PC-3 (cell line): ENCODE measurements around the gene CD300LD. TPM values are rescaled to one million over a fixed set of nuclear protein-coding genes. Genes with fewer than 3 reads are reported as not detected.
A peak's percentile ranks its signal among the peaks of the same experiment; 100 is the strongest.

Source experiments
- ATAC-seq: fragments of 200-7000 bp; cut with Tn5 transposase; 2 replicates; pipeline ENCODE4 v1.9.1; 2020; ENCODE audit warnings: mild to moderate bottlenecking, moderate library complexity
- BruUV-seq: library from RNA; stranded (reverse); fragments of 400-500 nt; replicated peaks from 2 replicates; lab custom pipeline; 2021; lab: Mats Ljungman, UMichigan
- CTCF ChIA-PET: fragments of 300-600 bp; sonication (Branson Sonifier 250); formaldehyde crosslinking; loops from one replicate; lab custom pipeline; 2022; ENCODE audit warnings: antibody characterized with exemption; lab: Charles Lee
- POLR2A ChIA-PET: fragments of 300-600 bp; sonication (Branson Sonifier 250); formaldehyde crosslinking; loops from one replicate; lab custom pipeline; 2022; ENCODE audit warnings: antibody characterized with exemption; ENCODE audit not compliant: unreplicated experiment; lab: Charles Lee
- DNase-seq: peaks from one replicate; pipeline ENCODE4 v3.0.0-alpha.2; 2015
- H2AFZ ChIP-seq: fragments of 300-600 bp; sonication (generic); 2 replicates; pipeline ENCODE4 v1.6.0; 2016; ENCODE audit warnings: antibody characterized with exemption, low read length
- H3F3A ChIP-seq: fragments of 300-600 bp; sonication (generic); one replicate; pipeline ENCODE4 v1.6.0; 2017; ENCODE audit warnings: antibody characterized with exemption, low read length, control low read depth, mild to moderate bottlenecking; ENCODE audit not compliant: unreplicated experiment
- H3K27ac ChIP-seq: fragments of 300-600 bp; sonication (generic); 2 replicates; pipeline ENCODE4 v1.5.1; 2016; ENCODE audit warnings: mild to moderate bottlenecking, low read length
- H3K27me3 ChIP-seq: fragments of 300-600 bp; sonication (generic); 2 replicates; pipeline ENCODE4 v1.6.1; 2016; ENCODE audit warnings: low read length, mixed read lengths
- H3K36me3 ChIP-seq: fragments of 300-600 bp; sonication (generic); 2 replicates; pipeline ENCODE4 v1.6.1; 2016; ENCODE audit warnings: low read depth, mixed run types, low read length, mixed read lengths
- H3K4me1 ChIP-seq: fragments of 300-600 bp; sonication (generic); 2 replicates; pipeline ENCODE4 v1.5.1; 2016; ENCODE audit warnings: low read length; ENCODE audit not compliant: insufficient read depth
- H3K4me2 ChIP-seq: fragments of 300-600 bp; sonication (generic); 2 replicates; pipeline ENCODE4 v1.6.0; 2016; ENCODE audit warnings: low read length
- H3K4me3 ChIP-seq: fragments of 300-600 bp; sonication (generic); 2 replicates; pipeline ENCODE4 v1.5.1; 2016; ENCODE audit warnings: mild to moderate bottlenecking, low read length, mixed read lengths
- H3K79me2 ChIP-seq: fragments of 300-600 bp; sonication (generic); 2 replicates; pipeline ENCODE4 v1.6.1; 2017; ENCODE audit warnings: low read length, mixed read lengths
- H3K9ac ChIP-seq: fragments of 300-600 bp; sonication (generic); 2 replicates; pipeline ENCODE4 v1.6.0; 2016; ENCODE audit warnings: mild to moderate bottlenecking, low read length
- H3K9me2 ChIP-seq: fragments of 300-600 bp; sonication (generic); replicated peaks from 2 replicates; pipeline ENCODE4 v1.6.1; 2016; ENCODE audit warnings: mixed run types, low read length, mixed read lengths
- H3K9me3 ChIP-seq: fragments of 300-600 bp; sonication (generic); 2 replicates; pipeline ENCODE4 v1.6.1; 2016; ENCODE audit warnings: low read length, mixed read lengths
- H4K20me1 ChIP-seq: fragments of 300-600 bp; sonication (generic); 2 replicates; pipeline ENCODE4 v1.6.1; 2016; ENCODE audit warnings: low read length, mixed read lengths
- EZH2 ChIP-seq: fragments of 300-600 bp; sonication (generic); IDR thresholded peaks from one replicate; pipeline ENCODE4 v1.6.1; 2017; ENCODE audit warnings: antibody characterized with exemption, mild to moderate bottlenecking, low read length; ENCODE audit not compliant: unreplicated experiment
- EZH2phosphoT487 ChIP-seq: fragments of 300-600 bp; sonication (generic); IDR thresholded peaks from 2 replicates; pipeline ENCODE4 v1.6.1; 2018; ENCODE audit warnings: mild to moderate bottlenecking, antibody characterized with exemption, low read length, borderline replicate concordance
- intact Hi-C: fragments of 100-400 bp; cut with micrococcal nuclease; formaldehyde crosslinking; loops from 2 replicates; pipeline ENCODE4 v1.9.0; 2023
- total RNA-seq: library from RNA; depleted of rRNA; stranded (reverse); fragments of >200 nt; gene quantifications from 2 replicates; pipeline ENCODE4 v1.2.3, GENCODE V29; 2014
- TF ChIP-seq, protein P1 (sequence below): fragments of 300-600 bp; sonication (generic); conservative IDR thresholded peaks from 2 replicates; pipeline ENCODE4 v1.5.1; 2017; ENCODE audit warnings: antibody characterized with exemption, low read depth, mild to moderate bottlenecking, low read length

Gene CD300LD
- total RNA-seq, 1 experiment from 2014 or later, result not detected

- intact Hi-C loops, result loop anchor here (5.0 kb wide), 1 partner anchor 236 kb away; the partner anchor contains the start of gene GPR142
- no peak overlapping the region for H2AFZ ChIP-seq
- no peaks in the 10 kb centered on the region for H3K36me3 ChIP-seq
- H3K9ac ChIP-seq, result no peak overlapping the region
- H3K27me3 ChIP-seq, result peaks cover 52% of the 10 kb centered on the region
- CTCF ChIA-PET, result no interaction called here
- ATAC-seq, result no peak
- no peaks in the 10 kb centered on the region for H4K20me1 ChIP-seq
- no peak overlapping the region for H3K4me2 ChIP-seq
- no peak overlapping the region for H3K4me3 ChIP-seq
- H3K27ac ChIP-seq, result no peak overlapping the region
- TF ChIP-seq, protein P1, sequence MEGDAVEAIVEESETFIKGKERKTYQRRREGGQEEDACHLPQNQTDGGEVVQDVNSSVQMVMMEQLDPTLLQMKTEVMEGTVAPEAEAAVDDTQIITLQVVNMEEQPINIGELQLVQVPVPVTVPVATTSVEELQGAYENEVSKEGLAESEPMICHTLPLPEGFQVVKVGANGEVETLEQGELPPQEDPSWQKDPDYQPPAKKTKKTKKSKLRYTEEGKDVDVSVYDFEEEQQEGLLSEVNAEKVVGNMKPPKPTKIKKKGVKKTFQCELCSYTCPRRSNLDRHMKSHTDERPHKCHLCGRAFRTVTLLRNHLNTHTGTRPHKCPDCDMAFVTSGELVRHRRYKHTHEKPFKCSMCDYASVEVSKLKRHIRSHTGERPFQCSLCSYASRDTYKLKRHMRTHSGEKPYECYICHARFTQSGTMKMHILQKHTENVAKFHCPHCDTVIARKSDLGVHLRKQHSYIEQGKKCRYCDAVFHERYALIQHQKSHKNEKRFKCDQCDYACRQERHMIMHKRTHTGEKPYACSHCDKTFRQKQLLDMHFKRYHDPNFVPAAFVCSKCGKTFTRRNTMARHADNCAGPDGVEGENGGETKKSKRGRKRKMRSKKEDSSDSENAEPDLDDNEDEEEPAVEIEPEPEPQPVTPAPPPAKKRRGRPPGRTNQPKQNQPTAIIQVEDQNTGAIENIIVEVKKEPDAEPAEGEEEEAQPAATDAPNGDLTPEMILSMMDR, result no peak
- TF ChIP-seq EZH2 (no peak), EZH2phosphoT487 (no peak)
- no peaks in the 10 kb centered on the region for H3F3A ChIP-seq
- no peaks in the 10 kb centered on the region for H3K79me2 ChIP-seq
- H3K4me1 ChIP-seq, result peaks cover 8% of the 10 kb centered on the region
- no peaks in the 10 kb centered on the region for H3K9me2 ChIP-seq
- H3K9me3 ChIP-seq, result no peaks in the 10 kb centered on the region
- no peak for DNase-seq
- POLR2A ChIA-PET, result interaction anchor here (0.5 to 0.6 kb wide), 2 partner anchors 12 to 239 kb away, joined by 3 to 5 read pairs; no protein-coding TSS in a partner anchor
- BruUV-seq, result no TSS peak
Measured at GRCh38 chr17:74603037-74603635, 11.1 kb upstream of the CD300LD start.

GRCh38 chr17:74601944-74602572 is 10.0 kb upstream of the CD300LD start:
- POLR2A ChIA-PET, result no interaction called here
- ATAC-seq, result peak; percentile 63
- intact Hi-C loops, result loop anchor here (1.0 to 5.0 kb wide), 2 partner anchors 109 to 235 kb away; partner anchors contain the start of gene GPR142

More at GRCh38 chr17:74601944-74602572, 10.0 kb upstream of the CD300LD start:
- DNase-seq, result peak; percentile 73
- Histone ChIP-seq H3K9ac (no peak overlapping the region), H2AFZ (no peak overlapping the region), H3K4me1 (peaks cover 8% of the 10 kb centered on the region), H3K79me2 (no peaks in the 10 kb centered on the region), H3K9me3 (no peaks in the 10 kb centered on the region), H3K4me3 (no peak overlapping the region), H3K36me3 (no peaks in the 10 kb centered on the region), H3K4me2 (no peak overlapping the region), H4K20me1 (no peaks in the 10 kb centered on the region), H3K27me3 (peaks cover 53% of the 10 kb centered on the region), H3F3A (no peaks in the 10 kb centered on the region), H3K9me2 (no peaks in the 10 kb centered on the region), H3K27ac (no peak overlapping the region)
- TF ChIP-seq EZH2phosphoT487 (no peak), EZH2 (no peak)
- TF ChIP-seq, protein P1, result peak; percentile 76
- BruUV-seq, result no TSS peak
- CTCF ChIA-PET, result no interaction called here
